ENCODE data around the gene TRPV4. TPM values are rescaled to one million over a fixed set of nuclear protein-coding genes. Genes with fewer than 3 reads are reported as not detected.

Gene TRPV4
- polyA plus RNA-seq, 1 donor from 2014 or later = not detected

GRCh38 chr12:109824731-109825130, 8.5 kb downstream of the TRPV4 start:
- H3K27me3 ChIP-seq (ENCODE audit: insufficient read depth, low read depth, low read length) = no peaks in the 10 kb centered on the region
- H4K20me1 ChIP-seq (ENCODE audit: insufficient read depth) = no peaks in the 10 kb centered on the region
- no peak for TF ChIP-seq EZH2 (IDR thresholded peaks at IDR 0.05; ENCODE audit: borderline replicate concordance, insufficient read depth, low read length, poor library complexity, severe bottlenecking)
- TF ChIP-seq, protein P1, sequence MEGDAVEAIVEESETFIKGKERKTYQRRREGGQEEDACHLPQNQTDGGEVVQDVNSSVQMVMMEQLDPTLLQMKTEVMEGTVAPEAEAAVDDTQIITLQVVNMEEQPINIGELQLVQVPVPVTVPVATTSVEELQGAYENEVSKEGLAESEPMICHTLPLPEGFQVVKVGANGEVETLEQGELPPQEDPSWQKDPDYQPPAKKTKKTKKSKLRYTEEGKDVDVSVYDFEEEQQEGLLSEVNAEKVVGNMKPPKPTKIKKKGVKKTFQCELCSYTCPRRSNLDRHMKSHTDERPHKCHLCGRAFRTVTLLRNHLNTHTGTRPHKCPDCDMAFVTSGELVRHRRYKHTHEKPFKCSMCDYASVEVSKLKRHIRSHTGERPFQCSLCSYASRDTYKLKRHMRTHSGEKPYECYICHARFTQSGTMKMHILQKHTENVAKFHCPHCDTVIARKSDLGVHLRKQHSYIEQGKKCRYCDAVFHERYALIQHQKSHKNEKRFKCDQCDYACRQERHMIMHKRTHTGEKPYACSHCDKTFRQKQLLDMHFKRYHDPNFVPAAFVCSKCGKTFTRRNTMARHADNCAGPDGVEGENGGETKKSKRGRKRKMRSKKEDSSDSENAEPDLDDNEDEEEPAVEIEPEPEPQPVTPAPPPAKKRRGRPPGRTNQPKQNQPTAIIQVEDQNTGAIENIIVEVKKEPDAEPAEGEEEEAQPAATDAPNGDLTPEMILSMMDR (IDR thresholded peaks at IDR 0.05; ENCODE audit: poor library complexity, severe bottlenecking) = no peak
- TF ChIP-seq POLR2AphosphoS5 (IDR thresholded peaks at IDR 0.05) = no peak
- no peak for TF ChIP-seq TAF1 (IDR thresholded peaks at IDR 0.05; ENCODE audit: low read depth)
- no peak for TF ChIP-seq REST (IDR thresholded peaks at IDR 0.05; ENCODE audit: borderline replicate concordance)
- no peak for TF ChIP-seq RAD21 (conservative IDR thresholded peaks at IDR 0.05)
- no peak for TF ChIP-seq MXI1 (conservative IDR thresholded peaks at IDR 0.05; ENCODE audit: poor library complexity, severe bottlenecking)
- no peaks in the 10 kb centered on the region for H3F3A ChIP-seq (ENCODE audit: insufficient read depth, low read length, poor library complexity, severe bottlenecking)
- H3K4me3 ChIP-seq (ENCODE audit: low read length) = no peak overlapping the region
- H3K36me3 ChIP-seq (ENCODE audit: insufficient read depth, low read length) = no peaks in the 10 kb centered on the region
- H2AFZ ChIP-seq (ENCODE audit: low read depth, low read length) = no peak overlapping the region
- H3K27ac ChIP-seq (ENCODE audit: low read length) = no peak overlapping the region
- no peaks in the 10 kb centered on the region for H3K9me3 ChIP-seq (ENCODE audit: low read length)
- H3K4me2 ChIP-seq (ENCODE audit: low read length) = no peak overlapping the region
- H3K9ac ChIP-seq (ENCODE audit: low read length) = no peak overlapping the region
- no peaks in the 10 kb centered on the region for H3K79me2 ChIP-seq (replicated peaks; ENCODE audit: insufficient read depth, low read length)
- H3K9me2 ChIP-seq (ENCODE audit: insufficient read depth, low read length) = no peaks in the 10 kb centered on the region

DNA sequence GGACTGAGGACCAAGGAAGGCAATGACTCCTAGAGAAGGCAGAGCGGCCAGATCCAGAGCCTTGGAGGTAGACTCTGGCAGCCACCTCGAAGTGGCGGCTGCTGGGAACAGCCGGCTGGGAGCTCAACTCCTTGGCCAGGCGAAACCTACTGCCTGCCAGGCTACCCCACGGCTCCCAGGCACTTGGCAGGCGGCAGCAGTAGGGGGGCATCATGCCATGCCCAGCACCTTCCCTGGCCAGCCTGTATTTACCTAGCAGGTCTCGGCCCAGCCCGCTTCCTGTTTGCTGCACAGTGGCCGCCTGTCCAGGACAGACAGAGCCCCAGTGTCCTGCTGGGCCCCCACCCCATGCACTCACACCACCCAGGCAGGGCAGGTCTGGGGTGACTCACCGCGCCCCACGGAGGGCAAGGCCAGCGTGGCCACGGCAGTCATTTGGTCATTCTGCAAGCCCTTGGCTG, 10.2 kb downstream of the TRPV4 start:
- Histone ChIP-seq H3K9ac (ENCODE audit: low read length) (no peak overlapping the region), H3F3A (ENCODE audit: insufficient read depth, low read length, poor library complexity, severe bottlenecking) (no peaks in the 10 kb centered on the region), H3K4me2 (ENCODE audit: low read length) (no peak overlapping the region), H3K36me3 (ENCODE audit: insufficient read depth, low read length) (no peaks in the 10 kb centered on the region), H3K4me3 (ENCODE audit: low read length) (no peak overlapping the region), H3K27me3 (ENCODE audit: insufficient read depth, low read depth, low read length) (no peaks in the 10 kb centered on the region), H3K9me2 (ENCODE audit: insufficient read depth, low read length) (no peaks in the 10 kb centered on the region), H3K9me3 (ENCODE audit: low read length) (no peaks in the 10 kb centered on the region), H2AFZ (ENCODE audit: low read depth, low read length) (no peak overlapping the region), H3K27ac (ENCODE audit: low read length) (no peak overlapping the region), H3K79me2 (replicated peaks; ENCODE audit: insufficient read depth, low read length) (no peaks in the 10 kb centered on the region), H4K20me1 (ENCODE audit: insufficient read depth) (no peaks in the 10 kb centered on the region)
- no peak for TF ChIP-seq RAD21 (conservative IDR thresholded peaks at IDR 0.05)
- no peak for TF ChIP-seq SMC3 (conservative IDR thresholded peaks at IDR 0.05; ENCODE audit: poor library complexity)
- TF ChIP-seq EP300 (conservative IDR thresholded peaks at IDR 0.05; ENCODE audit: poor library complexity, severe bottlenecking) = no peak
- no peak for TF ChIP-seq REST (IDR thresholded peaks at IDR 0.05; ENCODE audit: borderline replicate concordance)
